ENCODE measurements around the gene KRTAP19-5. TPM values are rescaled to one million over a fixed set of nuclear protein-coding genes. Genes with fewer than 3 reads are reported as not detected.
"Not testable (repeated sequence)": the region's sequence is repeated elsewhere in the genome, so short reads cannot be mapped to it uniquely, and the experiment has no call there.

KRTAP19-5 gene
- 25.9 TPM for total RNA-seq

- DNase-seq = no peak
Observed at GRCh38 chr21:30502041-30502440, at the start of gene KRTAP19-5. TSS of gene KRTAP19-5 (minus strand) at chr21:30502141. CDS start at chr21:30502090, 51 bp downstream.

DNA sequence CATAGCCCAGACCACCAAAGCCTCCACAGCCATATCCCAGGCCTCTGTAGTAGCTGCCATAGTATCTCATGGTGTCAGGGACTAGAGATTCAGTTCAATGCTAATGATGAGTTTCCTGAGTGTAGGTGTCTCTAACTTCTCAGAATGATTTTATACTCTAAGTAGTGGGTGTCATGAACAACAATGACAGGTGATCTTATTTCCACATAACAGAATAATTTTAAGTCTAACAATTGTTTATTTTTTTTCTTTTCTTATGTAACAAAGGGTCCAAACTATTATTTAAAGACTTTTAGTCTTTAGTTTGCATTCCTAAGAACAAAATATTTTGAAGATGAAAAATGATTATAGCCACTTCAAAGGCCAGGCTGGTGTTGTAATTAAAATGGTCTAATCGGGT, 39.8 kb upstream of the KRTAP19-5 start, which contains the start of gene KRTAP19-6:
Gene KRTAP19-6 (minus strand): TSS at position 101 of the 400 bp plus-strand sequence. CDS start 31 bp downstream, at position 70.
- DNase-seq = no peak

GRCh38 chr21:30518876-30519275, 16.9 kb upstream of the KRTAP19-5 start:
- no peak for DNase-seq

DNA sequence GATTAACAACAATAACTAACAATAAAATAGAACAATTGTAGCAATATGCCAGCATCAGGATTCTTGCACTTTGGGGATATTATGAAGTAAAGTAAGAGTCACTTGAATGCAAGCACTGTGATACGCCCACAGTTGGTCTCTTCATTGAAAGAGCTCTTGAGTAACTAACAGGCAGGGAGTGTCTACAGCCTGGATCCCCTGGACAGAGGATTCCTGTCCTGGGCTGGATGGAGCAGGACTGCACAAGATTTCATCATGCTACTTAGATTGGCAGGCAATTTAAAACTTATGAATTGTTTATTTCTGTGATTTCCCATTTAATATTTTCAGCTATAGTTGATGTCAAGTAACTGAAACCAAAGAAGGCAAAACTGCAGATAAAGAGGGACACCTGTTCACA, 13.7 kb upstream of the KRTAP19-5 start:
- DNase-seq = no peak

DNA sequence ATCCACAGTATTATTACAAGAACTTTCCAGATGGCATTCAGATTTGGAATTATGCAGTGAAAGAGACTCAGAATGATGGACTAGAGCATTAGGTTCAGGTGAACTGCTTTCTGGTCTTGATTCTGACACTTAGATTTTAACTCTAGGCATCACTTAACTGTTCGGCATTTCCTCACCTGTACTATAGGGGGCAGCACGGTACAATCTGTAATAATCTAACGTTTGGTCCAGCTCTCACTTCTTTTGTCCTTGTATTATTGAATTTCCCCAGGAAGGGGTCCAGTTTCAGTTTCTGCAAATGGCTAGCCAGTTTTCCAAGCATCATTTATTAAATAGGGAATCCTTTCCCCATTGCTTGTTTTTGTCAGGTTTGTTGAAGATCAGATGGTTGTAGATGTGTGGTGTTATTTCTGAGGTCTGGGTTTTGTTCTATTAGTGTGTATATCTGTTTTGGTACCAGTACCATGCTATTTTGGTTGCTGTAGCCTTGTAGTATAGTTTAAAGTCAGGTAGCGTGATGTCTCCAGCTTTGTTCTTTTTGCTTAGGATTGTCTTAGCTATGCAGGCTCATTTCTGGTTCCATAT, 3.8 kb upstream of the KRTAP19-5 start:
- DNase-seq = not testable (repeated sequence)

DNA sequence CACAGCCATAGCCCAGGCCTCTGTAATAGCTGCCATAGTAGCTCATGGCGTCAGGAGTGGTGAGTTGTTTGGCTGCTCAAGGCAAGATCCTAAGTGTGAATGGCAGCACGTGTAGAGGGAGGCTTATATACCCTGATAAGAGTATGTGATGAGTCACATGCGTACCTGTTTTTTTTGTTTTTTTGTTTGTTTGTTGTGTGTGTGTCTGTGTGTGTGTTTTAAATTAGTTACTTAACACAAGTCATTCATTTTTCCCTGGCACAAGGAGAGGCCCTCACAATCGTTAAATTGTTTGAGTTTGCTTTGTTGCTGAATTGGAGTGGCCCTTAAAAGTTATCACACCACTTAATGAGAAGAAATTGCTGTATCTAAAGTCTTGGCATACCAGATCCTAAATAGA, 4.9 kb downstream of the KRTAP19-5 start, which contains the start of gene KRTAP19-4:
Gene KRTAP19-4 (minus strand): TSS at position 101 of the 400 bp plus-strand sequence. CDS start 55 bp downstream, at position 46.
- DNase-seq = no peak

DNA sequence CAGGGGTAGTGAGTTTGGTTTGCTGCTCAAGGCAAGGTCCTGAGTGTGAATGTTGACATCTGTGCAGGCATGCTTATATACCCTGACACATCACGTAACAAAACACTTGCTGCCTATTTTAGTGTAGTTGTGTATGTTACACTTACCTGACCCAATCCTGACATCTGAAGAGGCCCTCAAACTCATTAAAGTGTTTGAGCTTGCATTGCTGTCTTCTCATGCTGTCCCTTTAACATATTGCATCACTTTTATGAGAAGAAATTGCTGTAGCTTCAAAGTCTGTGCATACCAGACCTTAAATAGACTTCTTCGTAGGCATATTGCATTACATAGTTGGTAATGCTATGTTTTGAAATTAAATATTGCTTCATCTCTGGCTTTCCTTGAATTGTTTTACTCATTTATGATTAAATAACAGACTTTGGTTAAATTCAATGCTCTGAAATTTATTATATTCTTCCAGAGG, 9.9 kb downstream of the KRTAP19-5 start, which contains the start of gene KRTAP19-3:
Gene KRTAP19-3 (minus strand): TSS at position 51 of the 466 bp plus-strand sequence. CDS start 56 bp downstream, outside the sequence.
- no peak for DNase-seq

DNA sequence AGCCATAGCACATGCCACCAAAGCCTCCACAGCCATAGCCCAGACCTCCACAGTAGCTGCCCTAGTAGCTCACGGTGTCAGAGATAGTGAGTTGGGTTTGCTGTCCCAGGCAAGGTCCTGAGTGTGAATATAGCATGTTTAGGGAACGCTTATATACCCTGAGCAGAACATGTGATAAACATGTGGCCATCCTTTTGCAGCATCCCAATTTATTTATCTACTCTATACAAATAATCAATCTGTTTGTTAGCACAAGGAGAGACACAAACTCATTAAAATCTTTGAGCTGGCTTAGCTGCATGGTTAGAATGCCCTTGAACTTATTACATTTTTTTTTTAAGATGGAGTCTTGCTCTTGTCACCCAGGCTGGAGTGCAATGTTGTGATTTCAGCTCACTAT, 14.6 kb downstream of the KRTAP19-5 start, which contains the start of gene KRTAP19-2:
Gene KRTAP19-2 (minus strand): TSS at position 101 of the 400 bp plus-strand sequence. CDS start 88 bp downstream, at position 13.
- DNase-seq = no peak

- DNase-seq = no peak
Observed at GRCh38 chr21:30486180-30486579, 15.8 kb downstream of the KRTAP19-5 start.

GRCh38 chr21:30482130-30482529, 19.8 kb downstream of the KRTAP19-5 start:
- DNase-seq = no peak

- DNase-seq = no peak
Observed at GRCh38 chr21:30480145-30480544, 21.8 kb downstream of the KRTAP19-5 start, which contains the start of gene KRTAP19-1. TSS of gene KRTAP19-1 (minus strand) at chr21:30480367. CDS start at chr21:30480317, 50 bp downstream.

GRCh38 chr21:30479259-30479658, 22.7 kb downstream of the KRTAP19-5 start:
- DNase-seq = no peak

DNA sequence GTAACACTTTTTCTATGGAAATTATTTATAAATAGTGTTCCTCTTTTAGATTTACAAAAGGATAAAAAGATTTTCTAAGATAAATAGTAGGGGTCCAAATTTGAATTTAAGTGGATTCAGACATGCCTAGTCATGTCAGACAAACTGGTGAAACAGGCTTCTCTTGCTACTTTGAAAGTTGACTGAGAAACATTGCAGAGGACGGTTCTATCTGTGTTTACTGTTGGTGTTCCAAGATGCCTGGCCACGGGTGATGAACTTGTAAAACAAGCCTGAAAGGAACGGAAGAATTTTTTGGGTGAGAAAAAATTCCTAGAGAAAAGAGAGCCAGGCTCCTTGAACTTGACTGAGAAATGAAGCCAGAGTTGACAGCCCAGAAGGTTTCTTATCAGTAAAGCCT, 23.9 kb downstream of the KRTAP19-5 start:
- no peak for DNase-seq

DNA sequence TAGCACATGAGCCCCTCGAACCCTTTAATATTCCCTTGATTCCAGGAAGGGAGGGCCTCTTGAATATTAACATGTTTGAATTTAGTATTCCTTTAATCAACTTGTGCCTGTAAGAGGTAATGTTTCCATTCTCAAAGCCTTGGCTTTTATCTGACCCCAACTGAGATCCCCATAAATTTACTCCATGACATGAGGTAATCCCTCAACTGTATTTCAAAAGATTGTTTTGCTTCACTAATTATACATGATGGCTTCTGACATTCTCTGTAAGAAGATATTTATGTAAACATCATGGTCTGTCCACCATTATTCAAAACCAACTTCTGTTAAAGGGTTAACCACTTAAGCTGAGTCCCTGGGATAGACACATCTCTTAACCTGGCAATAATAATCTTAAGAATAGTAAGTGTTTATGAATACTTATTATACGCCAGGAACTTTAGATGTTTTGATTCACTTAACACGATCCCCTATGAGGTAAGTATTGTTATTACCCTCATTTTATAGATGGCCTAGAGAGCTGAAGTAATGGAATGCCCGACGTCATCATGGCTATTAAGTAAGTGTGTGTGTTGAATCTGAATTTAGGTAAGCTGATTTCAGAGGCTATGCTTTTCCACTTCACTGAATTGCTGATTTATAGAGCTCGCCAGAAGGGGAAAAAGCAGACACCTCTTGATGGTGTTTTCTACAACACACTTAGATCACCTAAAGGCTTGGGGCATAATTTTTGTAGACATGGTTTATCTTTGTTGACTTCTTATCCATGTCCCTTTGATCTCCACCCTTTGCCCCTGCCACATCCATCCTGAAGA, 32.8 kb downstream of the KRTAP19-5 start:
- DNase-seq = no peak

DNA sequence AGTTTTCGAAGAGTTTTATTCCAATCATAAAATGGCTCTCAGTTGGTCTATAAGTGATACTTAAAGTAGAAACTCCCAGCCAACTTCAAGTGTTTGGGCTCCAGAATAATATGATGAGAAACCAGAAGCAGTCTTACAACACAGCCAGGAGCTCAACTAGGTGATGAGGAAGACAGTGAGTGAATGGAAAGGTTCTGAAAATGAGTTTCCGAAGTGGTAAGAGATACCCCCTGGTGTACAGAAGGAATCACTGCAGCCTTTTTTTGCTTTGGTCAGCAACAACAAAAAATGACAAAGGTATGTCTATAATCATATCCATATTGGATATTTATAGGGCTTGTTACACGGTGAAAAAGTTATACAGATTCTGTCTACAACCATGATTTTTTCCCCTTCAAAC, 38.2 kb downstream of the KRTAP19-5 start:
- no peak for DNase-seq

Small RNAs within 50 kb of the gene (small RNA-seq; reads per million reads assigned to genes)
- gene AP000567.1 (ENCODE audit: low replicate concordance) = not detected
- gene KRTAP19-10P (ENCODE audit: low replicate concordance) = not detected
- not detected for gene KRTAP19-11P (ENCODE audit: low replicate concordance)
- not detected for gene KRTAP19-9P (ENCODE audit: low replicate concordance)

Other genes with a start within 250 kb of the KRTAP19-5 start
- 10.3 TPM for gene KRTAP24-1, start 219.2 kb downstream of the KRTAP19-5 start, total RNA-seq
- gene KRTAP25-1, start 212.6 kb downstream of the KRTAP19-5 start, total RNA-seq = not detected
- 3.6 TPM for gene KRTAP26-1, start 181.8 kb downstream of the KRTAP19-5 start, total RNA-seq
- not detected for gene KRTAP27-1, start 164.4 kb downstream of the KRTAP19-5 start, total RNA-seq
- not detected for gene KRTAP23-1, start 153.5 kb downstream of the KRTAP19-5 start, total RNA-seq
- 2.9 TPM for gene KRTAP13-2, start 129.9 kb downstream of the KRTAP19-5 start, total RNA-seq
- gene KRTAP13-1, start 106.1 kb downstream of the KRTAP19-5 start, total RNA-seq = 0.99 TPM
- not detected for gene KRTAP13-3, start 76.2 kb downstream of the KRTAP19-5 start, total RNA-seq
- gene KRTAP13-4, start 71.9 kb downstream of the KRTAP19-5 start, total RNA-seq = not detected
- not detected for gene KRTAP15-1, start 61.9 kb downstream of the KRTAP19-5 start, total RNA-seq
- gene KRTAP19-1, start 21.8 kb downstream of the KRTAP19-5 start, total RNA-seq = 11.4 TPM
- gene KRTAP19-2, start 14.7 kb downstream of the KRTAP19-5 start, total RNA-seq = not detected
- gene KRTAP19-3, start 10.1 kb downstream of the KRTAP19-5 start, total RNA-seq = 9.7 TPM
- gene KRTAP19-4, start 5.0 kb downstream of the KRTAP19-5 start, total RNA-seq = not detected
- not detected for gene KRTAP19-6, start 39.7 kb upstream of the KRTAP19-5 start, total RNA-seq
- gene KRTAP19-7, start 59.2 kb upstream of the KRTAP19-5 start, total RNA-seq = not detected
- gene KRTAP22-2, start 88.3 kb upstream of the KRTAP19-5 start, total RNA-seq = not detected
- not detected for gene KRTAP6-3, start 90.3 kb upstream of the KRTAP19-5 start, total RNA-seq
- gene KRTAP6-2, start 96.8 kb upstream of the KRTAP19-5 start, total RNA-seq = not detected
- not detected for gene KRTAP22-1, start 98.9 kb upstream of the KRTAP19-5 start, total RNA-seq
- gene KRTAP6-1, start 111.8 kb upstream of the KRTAP19-5 start, total RNA-seq = not detected
- gene KRTAP20-1, start 114.3 kb upstream of the KRTAP19-5 start, total RNA-seq = not detected
- gene KRTAP20-4, start 118.5 kb upstream of the KRTAP19-5 start, total RNA-seq = not detected
- 1.2 TPM for gene KRTAP20-2, start 133.1 kb upstream of the KRTAP19-5 start, total RNA-seq
- gene KRTAP20-3, start 140.7 kb upstream of the KRTAP19-5 start, total RNA-seq = not detected
- not detected for gene KRTAP21-3, start 216.6 kb upstream of the KRTAP19-5 start, total RNA-seq
- gene KRTAP21-2, start 245.1 kb upstream of the KRTAP19-5 start, total RNA-seq = 1.3 TPM